Mesendoderm (in vitro differentiated cells): ENCODE data around the gene SLC34A2. TPM values are rescaled to one million over a fixed set of nuclear protein-coding genes. Genes with fewer than 3 reads are reported as not detected.
"Not testable (repeated sequence)": the region's sequence is repeated elsewhere in the genome, so short reads cannot be mapped to it uniquely, and the experiment has no call there.

ENCODE experiments used
- DNase-seq: peaks from one replicate; pipeline ENCODE4 v3.0.0; 2013
- H2AK5ac ChIP-seq: 2 replicates; pipeline ENCODE4 v1.6.1; 2013; ENCODE audit warnings: low read length, inconsistent platforms
- H2BK120ac ChIP-seq: 2 replicates; pipeline ENCODE4 v1.6.1; 2013; ENCODE audit warnings: low read depth, mild to moderate bottlenecking, low read length, moderate library complexity, mixed read lengths
- H2BK15ac ChIP-seq: replicated peaks from 2 replicates; pipeline ENCODE4 v1.6.1; 2013; ENCODE audit warnings: low read depth, mild to moderate bottlenecking, moderate library complexity
- H2BK5ac ChIP-seq: 2 replicates; pipeline ENCODE4 v1.6.1; 2013; ENCODE audit warnings: low read length, inconsistent platforms
- H3K18ac ChIP-seq: 2 replicates; pipeline ENCODE4 v1.6.1; 2013; ENCODE audit warnings: mild to moderate bottlenecking, low read length, mixed read lengths
- H3K23ac ChIP-seq: one replicate; pipeline ENCODE4 v1.6.1; 2013; ENCODE audit warnings: low read length
- H3K27ac ChIP-seq: 2 replicates; pipeline ENCODE4 v1.5.1; 2013; ENCODE audit warnings: low read depth, mild to moderate bottlenecking, inconsistent platforms, low read length, moderate library complexity
- H3K27me3 ChIP-seq: 2 replicates; pipeline ENCODE4 v1.6.1; 2013; ENCODE audit warnings: low read length, control low read depth, mild to moderate bottlenecking, inconsistent platforms; ENCODE audit not compliant: insufficient read depth, poor library complexity
- H3K36me3 ChIP-seq: 2 replicates; pipeline ENCODE4 v1.6.1; 2013; ENCODE audit warnings: low read length, inconsistent platforms; ENCODE audit not compliant: control insufficient read depth, insufficient read depth
- H3K4ac ChIP-seq: one replicate; pipeline ENCODE4 v1.6.1; 2013; ENCODE audit warnings: low read depth, mild to moderate bottlenecking, low read length, moderate library complexity
- H3K4me1 ChIP-seq: 2 replicates; pipeline ENCODE4 v1.6.1; 2013; ENCODE audit warnings: low read depth, low read length, inconsistent platforms; ENCODE audit not compliant: control insufficient read depth
- H3K4me2 ChIP-seq: 2 replicates; pipeline ENCODE4 v1.6.1; 2013; ENCODE audit warnings: low read length
- H3K4me3 ChIP-seq: 2 replicates; pipeline ENCODE4 v1.5.1; 2013; ENCODE audit warnings: mild to moderate bottlenecking, low read length
- H3K56ac ChIP-seq: one replicate; pipeline ENCODE4 v1.6.1; 2013; ENCODE audit warnings: low read length
- H3K79me1 ChIP-seq: 2 replicates; pipeline ENCODE4 v1.6.1; 2013; ENCODE audit warnings: low read length, inconsistent platforms
- H3K79me2 ChIP-seq: 2 replicates; pipeline ENCODE4 v1.6.1; 2013; ENCODE audit warnings: mild to moderate bottlenecking, low read length; ENCODE audit not compliant: control insufficient read depth, insufficient read depth
- H3K9ac ChIP-seq: 2 replicates; pipeline ENCODE4 v1.6.1; 2013; ENCODE audit warnings: low read length, inconsistent platforms
- H4K5ac ChIP-seq: one replicate; pipeline ENCODE4 v1.6.1; 2013; ENCODE audit warnings: low read length
- H4K8ac ChIP-seq: one replicate; pipeline ENCODE4 v1.6.1; 2013; ENCODE audit warnings: low read depth, mild to moderate bottlenecking, control low read depth, low read length, moderate library complexity
- WGBS: extraction: QIAGEN DNeasy Blood & Tissue Kit; methylation state at CpG from one replicate; pipeline ENCODE4 v1.1.7; 2013; ENCODE audit warnings: low lambda C conversion rate, missing lambda C conversion rate; ENCODE audit not compliant: insufficient coverage; ENCODE audit errors: extremely low coverage; 5-methylcytosine and 5-hydroxymethylcytosine counted together
- polyA plus RNA-seq, 2 experiments: library from polyadenylated mRNA; stranded (reverse); fragments of 200-250 nt; gene quantifications; one replicate each; pipeline ENCODE4 v1.2.3, GENCODE V29; 2013

The SLC34A2 gene
- 2.6 TPM for polyA plus RNA-seq (2013, experiment 1 of 2)
- polyA plus RNA-seq (2013, experiment 2 of 2) = 2.3 TPM

- H2BK5ac ChIP-seq = peak within 1 kb of the TSS; percentile 25
- no peaks in the 10 kb centered on the region for H3K79me2 ChIP-seq
- no peak within 1 kb of the TSS for H3K4ac ChIP-seq
- no peak within 1 kb of the TSS for H4K8ac ChIP-seq
- H3K27ac ChIP-seq = no peak within 1 kb of the TSS
- H2AK5ac ChIP-seq = peak within 1 kb of the TSS; percentile 36
- peak within 1 kb of the TSS; percentile 34 for H3K23ac ChIP-seq
- no peaks in the 10 kb centered on the region for H3K36me3 ChIP-seq
- H2BK120ac ChIP-seq = no peak within 1 kb of the TSS
- no peaks in the 10 kb centered on the region for H3K79me1 ChIP-seq
- no peak within 1 kb of the TSS for H2BK15ac ChIP-seq
- no peak within 1 kb of the TSS for H4K5ac ChIP-seq
- peak within 1 kb of the TSS; percentile 59 for H3K56ac ChIP-seq
- peak within 1 kb of the TSS; percentile 60 for H3K18ac ChIP-seq
- DNase-seq = peak; percentile 84
- WGBS = no CpG with 5 or more reads among the region's 71 CpGs
- H3K27me3 ChIP-seq = no peaks in the 10 kb centered on the region
- H3K4me1 ChIP-seq = peaks cover 9% of the 10 kb centered on the region
- H3K4me2 ChIP-seq = peak within 1 kb of the TSS; percentile 16
- H3K9ac ChIP-seq = peak within 1 kb of the TSS; percentile 9
- no peak within 1 kb of the TSS for H3K4me3 ChIP-seq
Observed at GRCh38 chr4:25654971-25655963, at the start of gene SLC34A2. Gene SLC34A2, plus strand, starts transcription at chr4:25655851. Its CDS starts 6,650 bp downstream, at chr4:25662501.

GRCh38 chr4:25608644-25609043 is 47.0 kb upstream of the SLC34A2 start:
- H3K27me3 ChIP-seq = no peaks in the 10 kb centered on the region
- no peak overlapping the region for H3K27ac ChIP-seq

GRCh38 chr4:25609976-25610375 is 45.7 kb upstream of the SLC34A2 start:
- H3K27ac ChIP-seq = no peak overlapping the region
- no peak overlapping the region for H3K4me2 ChIP-seq
- no peak overlapping the region for H2BK15ac ChIP-seq
- no peak overlapping the region for H4K5ac ChIP-seq
- H2AK5ac ChIP-seq = no peak overlapping the region
- no peak overlapping the region for H3K18ac ChIP-seq
- no peaks in the 10 kb centered on the region for H3K79me1 ChIP-seq
- no peak overlapping the region for H3K4me3 ChIP-seq
- no peaks in the 10 kb centered on the region for H3K79me2 ChIP-seq
- no peak overlapping the region for H3K9ac ChIP-seq
- no peak overlapping the region for H3K56ac ChIP-seq
- H4K8ac ChIP-seq = no peak overlapping the region
- no CpG with 5 or more reads among the region's 5 CpGs for WGBS
- no peak overlapping the region for H3K4ac ChIP-seq
- DNase-seq = no peak
- no peaks in the 10 kb centered on the region for H3K4me1 ChIP-seq
- no peaks in the 10 kb centered on the region for H3K36me3 ChIP-seq
- H3K23ac ChIP-seq = no peak overlapping the region
- no peak overlapping the region for H2BK5ac ChIP-seq
- no peaks in the 10 kb centered on the region for H3K27me3 ChIP-seq
- H2BK120ac ChIP-seq = no peak overlapping the region

More at GRCh38 chr4:25608644-25609043, 47.0 kb upstream of the SLC34A2 start:
- Histone ChIP-seq H2BK5ac (no peak overlapping the region), H3K18ac (no peak overlapping the region), H3K4me3 (no peak overlapping the region), H3K23ac (no peak overlapping the region), H3K9ac (no peak overlapping the region), H3K79me1 (no peaks in the 10 kb centered on the region), H3K36me3 (no peaks in the 10 kb centered on the region), H3K4me2 (no peak overlapping the region), H2BK15ac (no peak overlapping the region), H3K4me1 (no peaks in the 10 kb centered on the region), H4K8ac (no peak overlapping the region), H2AK5ac (no peak overlapping the region), H3K79me2 (no peaks in the 10 kb centered on the region), H3K56ac (no peak overlapping the region), H3K4ac (no peak overlapping the region), H2BK120ac (no peak overlapping the region), H4K5ac (no peak overlapping the region)
- DNase-seq = no peak
- no CpG with 5 or more reads among the region's 5 CpGs for WGBS

- no CpG with 5 or more reads among the region's 9 CpGs for WGBS
- not testable (repeated sequence) for H3K4me3 ChIP-seq, H3K9ac ChIP-seq, H3K27me3 ChIP-seq, H3K4me2 ChIP-seq, H4K8ac ChIP-seq, H3K56ac ChIP-seq, H3K27ac ChIP-seq, DNase-seq, H3K18ac ChIP-seq, H3K79me1 ChIP-seq, H2BK5ac ChIP-seq, H3K23ac ChIP-seq, H2BK15ac ChIP-seq, H4K5ac ChIP-seq, H2AK5ac ChIP-seq, H2BK120ac ChIP-seq, H3K4ac ChIP-seq, H3K79me2 ChIP-seq, H3K36me3 ChIP-seq, H3K4me1 ChIP-seq
Observed at GRCh38 chr4:25613613-25614012, 42.0 kb upstream of the SLC34A2 start.

- Histone ChIP-seq H2BK120ac (no peak overlapping the region), H4K5ac (no peak overlapping the region), H2AK5ac (no peak overlapping the region), H3K18ac (no peak overlapping the region), H3K79me2 (no peaks in the 10 kb centered on the region), H3K4me3 (no peak overlapping the region), H2BK5ac (no peak overlapping the region), H3K56ac (no peak overlapping the region), H3K4me2 (no peak overlapping the region), H3K4ac (no peak overlapping the region), H2BK15ac (no peak overlapping the region), H3K79me1 (no peaks in the 10 kb centered on the region), H3K36me3 (no peaks in the 10 kb centered on the region), H3K27me3 (no peaks in the 10 kb centered on the region), H3K23ac (no peak overlapping the region), H4K8ac (no peak overlapping the region), H3K4me1 (no peaks in the 10 kb centered on the region), H3K27ac (no peak overlapping the region), H3K9ac (no peak overlapping the region)
- no peak for DNase-seq
- WGBS = no CpG with 5 or more reads among the region's 6 CpGs
Observed at GRCh38 chr4:25614807-25615206, 40.8 kb upstream of the SLC34A2 start.
